Measurements from ENCODE around the gene SLC22A8.

GRCh38 chr11:62984451-62984991, 31.1 kb downstream of the SLC22A8 start, which contains the start of gene SLC22A6:
- TF ChIP-seq EZH2 (IDR thresholded peaks at IDR 0.05) (no peak), CTCF (IDR thresholded peaks at IDR 0.05) (no peak), EZH2phosphoT487 (IDR thresholded peaks at IDR 0.05) (no peak)

Data from neural progenitor cell (in vitro differentiated cells).